Fibroblast of villous mesenchyme (primary cell): ENCODE results near the gene NCCRP1. TPM values are rescaled to one million over a fixed set of nuclear protein-coding genes. Genes with fewer than 3 reads are reported as not detected.

Source experiments
- DNase-seq: peaks from one replicate; pipeline ENCODE4 v3.0.0-alpha.2; 2010; ENCODE audit warnings: low read depth
- H3K4me3 ChIP-seq: 2 replicates; pipeline ENCODE4 v1.5.1; 2011; ENCODE audit warnings: low read depth, mild to moderate bottlenecking, low read length
- total RNA-seq: library from RNA; depleted of rRNA; stranded (reverse); fragments of >200 nt; gene quantifications from 2 replicates; pipeline ENCODE4 v1.2.3, GENCODE V29; 2012
- TF ChIP-seq, protein P1 (sequence below): IDR thresholded peaks from 2 replicates; pipeline ENCODE4 v1.5.1; 2012; ENCODE audit warnings: low read depth, mild to moderate bottlenecking, low read length; ENCODE audit not compliant: insufficient read depth

NCCRP1 gene
- total RNA-seq, 1 donor, result not detected

- TF ChIP-seq, protein P1, sequence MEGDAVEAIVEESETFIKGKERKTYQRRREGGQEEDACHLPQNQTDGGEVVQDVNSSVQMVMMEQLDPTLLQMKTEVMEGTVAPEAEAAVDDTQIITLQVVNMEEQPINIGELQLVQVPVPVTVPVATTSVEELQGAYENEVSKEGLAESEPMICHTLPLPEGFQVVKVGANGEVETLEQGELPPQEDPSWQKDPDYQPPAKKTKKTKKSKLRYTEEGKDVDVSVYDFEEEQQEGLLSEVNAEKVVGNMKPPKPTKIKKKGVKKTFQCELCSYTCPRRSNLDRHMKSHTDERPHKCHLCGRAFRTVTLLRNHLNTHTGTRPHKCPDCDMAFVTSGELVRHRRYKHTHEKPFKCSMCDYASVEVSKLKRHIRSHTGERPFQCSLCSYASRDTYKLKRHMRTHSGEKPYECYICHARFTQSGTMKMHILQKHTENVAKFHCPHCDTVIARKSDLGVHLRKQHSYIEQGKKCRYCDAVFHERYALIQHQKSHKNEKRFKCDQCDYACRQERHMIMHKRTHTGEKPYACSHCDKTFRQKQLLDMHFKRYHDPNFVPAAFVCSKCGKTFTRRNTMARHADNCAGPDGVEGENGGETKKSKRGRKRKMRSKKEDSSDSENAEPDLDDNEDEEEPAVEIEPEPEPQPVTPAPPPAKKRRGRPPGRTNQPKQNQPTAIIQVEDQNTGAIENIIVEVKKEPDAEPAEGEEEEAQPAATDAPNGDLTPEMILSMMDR, result no peak
- no peak overlapping the region for H3K4me3 ChIP-seq
- no peak for DNase-seq
Observed at GRCh38 chr19:39190768-39191167, 6.0 kb upstream of the NCCRP1 start.

DNA sequence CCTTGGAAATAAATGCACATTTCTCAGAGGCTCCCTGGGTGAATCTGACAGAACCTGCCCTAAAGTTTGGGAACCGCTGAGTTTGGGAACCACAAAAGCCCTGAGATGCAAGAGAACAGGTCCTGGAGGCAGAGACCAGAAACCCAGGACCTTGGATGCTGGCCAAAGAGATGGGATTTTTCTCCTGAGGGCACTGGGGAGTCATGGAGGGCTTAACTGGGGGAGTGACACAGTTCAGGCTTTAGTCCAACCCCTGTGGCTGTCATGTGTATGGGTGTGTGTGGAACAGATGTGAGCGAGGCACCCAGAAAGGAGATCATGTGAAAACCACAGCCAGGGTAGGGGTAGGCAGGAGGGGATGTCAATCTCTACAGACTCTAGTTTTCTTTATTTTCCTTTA, 3.9 kb upstream of the NCCRP1 start:
- TF ChIP-seq, protein P1, result no peak
- no peak overlapping the region for H3K4me3 ChIP-seq
- DNase-seq, result peak; percentile 33

GRCh38 chr19:39193803-39194202, 3.0 kb upstream of the NCCRP1 start:
- TF ChIP-seq, protein P1, result no peak
- peak; percentile 4 for DNase-seq
- no peak overlapping the region for H3K4me3 ChIP-seq

DNA sequence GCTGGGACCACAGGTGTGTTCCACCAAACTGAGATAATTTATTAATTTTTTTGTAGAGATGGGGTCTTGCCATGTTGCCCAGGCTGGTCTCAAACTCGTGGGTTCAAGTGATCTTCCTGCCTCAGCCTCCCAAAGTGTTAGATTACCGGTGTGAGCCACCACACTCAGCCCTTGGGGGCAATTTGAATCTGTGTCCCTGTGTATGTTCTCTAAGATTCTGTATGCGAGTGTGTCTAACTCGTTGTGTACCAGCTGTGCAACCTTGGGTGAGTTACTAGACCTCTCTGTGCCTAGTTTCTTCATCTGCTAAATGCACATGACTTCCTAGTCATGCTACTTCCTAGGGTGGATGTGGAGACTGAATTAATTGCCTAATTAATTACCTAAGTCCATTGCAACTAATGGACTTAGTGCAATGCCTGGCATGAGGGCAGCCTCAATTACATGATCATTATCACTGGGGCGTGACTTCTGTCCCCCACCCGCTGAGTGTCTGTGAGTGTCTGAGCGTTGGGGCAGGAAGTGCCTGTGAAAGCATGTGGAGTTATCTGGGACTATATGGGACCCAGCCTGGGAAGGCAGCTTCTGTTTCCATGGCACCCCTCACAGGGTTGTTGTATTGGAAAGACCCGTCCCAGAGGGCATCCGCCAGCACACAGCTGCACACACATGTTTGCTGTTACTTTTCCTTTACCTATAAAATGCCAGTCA, 1.8 kb upstream of the NCCRP1 start:
- DNase-seq, result no peak
- TF ChIP-seq, protein P1, result no peak
- no peak overlapping the region for H3K4me3 ChIP-seq

DNA sequence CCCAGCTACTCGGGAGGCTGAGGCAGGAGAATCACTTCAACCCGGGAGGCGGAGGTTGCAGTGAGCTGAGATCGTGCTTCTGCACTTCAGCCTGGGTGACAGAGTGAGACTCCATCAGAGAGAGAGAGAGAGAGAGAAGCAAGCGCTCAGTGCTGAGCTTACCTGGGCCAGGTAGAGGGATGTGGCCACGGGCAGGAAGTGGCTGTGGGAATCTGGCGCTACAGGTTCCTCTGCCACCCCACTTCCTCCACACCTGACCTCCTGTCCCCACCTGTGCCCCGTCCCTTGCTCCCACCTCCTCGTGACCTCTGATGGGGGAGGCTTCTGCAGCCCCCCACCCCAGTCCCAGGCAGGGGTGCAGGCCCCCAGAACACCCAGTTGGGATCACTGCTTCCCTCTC, 1.0 kb upstream of the NCCRP1 start:
- H3K4me3 ChIP-seq, result no peak overlapping the region
- TF ChIP-seq, protein P1, result no peak
- no peak for DNase-seq

- TF ChIP-seq, protein P1, result no peak
- no peak for DNase-seq
- H3K4me3 ChIP-seq, result no peak overlapping the region
Observed at GRCh38 chr19:39196320-39196719, 444 bp upstream of the NCCRP1 start.

GRCh38 chr19:39197808-39198207, 1.0 kb downstream of the NCCRP1 start:
- no peak for DNase-seq
- TF ChIP-seq, protein P1, result no peak
- no peak overlapping the region for H3K4me3 ChIP-seq
